Measurements from ENCODE around the gene ZDHHC8.
"Not testable (repeated sequence)": the region's sequence is repeated elsewhere in the genome, so short reads cannot be mapped to it uniquely, and the experiment has no call there.

ZDHHC8 gene

DNA sequence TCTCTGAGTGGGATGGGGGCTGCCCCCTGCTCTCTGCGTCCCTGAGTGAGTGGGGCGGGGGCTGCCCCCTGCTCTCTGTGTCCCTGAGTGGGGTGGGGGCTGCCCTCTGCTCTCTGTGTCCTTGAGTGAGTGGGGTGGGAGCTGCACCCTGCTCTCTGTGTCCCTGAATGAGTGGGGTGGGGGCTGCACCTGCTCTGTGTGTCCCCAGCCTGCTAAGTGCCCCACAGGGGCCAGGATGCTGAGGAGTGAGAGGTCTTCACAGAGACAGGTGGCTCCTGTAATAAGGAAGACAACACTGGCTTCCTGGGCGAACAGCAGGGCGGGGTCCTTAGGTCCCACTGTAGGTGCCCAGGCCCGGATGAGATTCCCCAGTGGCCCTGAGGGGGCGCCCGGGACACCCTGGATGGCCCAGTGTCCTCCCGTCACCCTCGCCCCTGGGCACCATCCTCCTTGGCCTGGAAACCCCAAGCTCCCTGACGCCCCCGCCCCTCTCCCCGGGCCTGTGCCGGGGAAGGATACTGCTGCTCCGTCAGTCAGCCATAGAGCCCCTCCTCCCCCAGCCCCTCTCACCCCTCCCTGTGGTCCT is 23.1 kb downstream of the ZDHHC8 start:
- Histone ChIP-seq H3K27ac (ENCODE audit: low read length) (no peak overlapping the region), H3K36me3 (ENCODE audit: control insufficient read depth, low read depth, low read length) (no peaks in the 10 kb centered on the region), H3K4me3 (ENCODE audit: low read length) (no peak overlapping the region), H3K27me3 (ENCODE audit: control insufficient read depth, insufficient read depth, low read length) (no peaks in the 10 kb centered on the region), H3K9ac (ENCODE audit: low read length) (no peak overlapping the region), H3K4me1 (ENCODE audit: control insufficient read depth, low read depth, low read length) (peaks cover 7% of the 10 kb centered on the region), H3K9me3 (ENCODE audit: control insufficient read depth, low read depth, low read length) (no peaks in the 10 kb centered on the region)

DNA sequence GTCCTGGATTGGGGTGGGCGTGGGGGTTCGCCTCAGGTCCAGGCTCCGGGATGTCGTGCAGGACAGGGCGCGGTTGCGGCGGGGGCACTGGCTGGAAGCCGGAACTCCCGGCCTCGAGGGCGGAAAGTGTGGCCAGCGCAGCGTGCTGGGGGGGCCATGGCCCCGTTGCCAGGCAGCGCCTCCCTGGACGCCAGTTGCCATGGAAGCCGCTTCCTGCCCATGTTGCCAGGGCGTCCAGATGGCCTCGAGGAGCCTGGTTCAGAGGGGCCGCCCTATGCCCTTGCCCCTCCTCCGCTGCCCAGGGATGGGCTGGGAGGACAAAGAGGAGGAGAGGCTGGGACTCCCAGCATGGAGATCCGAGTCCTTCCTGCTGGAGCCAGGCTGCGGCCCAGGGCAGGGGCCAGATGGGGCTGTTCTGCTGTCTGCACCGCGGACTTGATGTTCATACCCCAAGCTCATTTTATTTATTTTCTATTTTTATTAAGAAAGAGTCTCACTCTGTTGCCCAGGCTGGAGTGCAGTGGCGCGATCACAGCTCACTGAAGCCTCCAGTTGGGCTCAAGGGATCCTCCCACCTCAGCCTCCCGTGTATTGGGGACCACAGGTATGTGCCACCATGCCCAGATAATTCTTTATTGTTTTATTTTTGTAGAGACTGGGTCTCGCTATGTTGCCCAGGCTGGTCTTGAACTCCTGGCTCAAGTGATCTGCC is 23.9 kb downstream of the ZDHHC8 start:
- Histone ChIP-seq H3K9ac (ENCODE audit: low read length) (no peak overlapping the region), H3K27ac (ENCODE audit: low read length) (no peak overlapping the region), H3K27me3 (ENCODE audit: control insufficient read depth, insufficient read depth, low read length) (no peaks in the 10 kb centered on the region), H3K4me1 (ENCODE audit: control insufficient read depth, low read depth, low read length) (peaks cover 7% of the 10 kb centered on the region), H3K9me3 (ENCODE audit: control insufficient read depth, low read depth, low read length) (no peaks in the 10 kb centered on the region), H3K4me3 (ENCODE audit: low read length) (no peak overlapping the region), H3K36me3 (ENCODE audit: control insufficient read depth, low read depth, low read length) (no peaks in the 10 kb centered on the region)

GRCh38 chr22:20156042-20156389 is 24.4 kb downstream of the ZDHHC8 start:
- no peaks in the 10 kb centered on the region for H3K9me3 ChIP-seq (ENCODE audit: control insufficient read depth, low read depth, low read length)

DNA sequence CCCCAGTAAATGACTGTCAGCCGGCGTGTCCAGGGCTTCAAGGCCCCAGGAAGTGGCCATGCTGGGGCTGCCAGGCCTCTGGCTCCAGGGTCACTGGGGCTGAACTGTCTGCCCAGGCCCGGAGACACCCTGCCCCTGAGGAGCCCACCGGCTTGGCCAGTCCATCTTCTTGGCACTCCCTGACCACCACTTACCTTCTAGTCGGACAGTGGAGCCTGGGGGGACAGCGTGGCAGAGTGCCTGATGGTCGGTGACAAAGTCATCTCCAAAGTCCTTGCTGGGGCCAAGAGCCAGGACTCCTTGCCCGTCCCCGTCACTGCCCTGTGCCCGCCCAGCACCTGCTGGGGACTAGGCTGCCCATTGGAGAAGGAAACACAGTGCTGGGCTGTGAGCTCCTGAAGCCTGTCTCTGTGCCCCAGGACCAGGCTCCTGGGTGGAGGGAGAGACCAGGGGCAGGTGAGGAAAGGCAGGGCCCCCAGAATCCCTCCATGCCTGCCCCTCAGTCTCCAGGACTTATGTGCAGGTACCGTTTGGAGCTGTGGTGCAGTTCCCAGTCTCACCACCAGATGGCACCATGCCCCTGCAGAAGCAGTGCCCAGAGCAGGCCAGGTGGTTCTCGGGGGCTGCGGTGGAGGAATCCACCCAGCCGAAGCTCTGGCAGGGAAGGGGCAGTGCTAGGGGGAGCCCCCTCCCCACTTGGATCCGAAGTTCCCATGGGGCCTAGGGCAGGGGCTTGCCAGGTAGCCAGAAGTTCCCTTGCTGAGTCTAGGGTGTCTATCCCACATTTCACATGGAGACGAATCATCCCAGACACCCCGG is 25.2 kb downstream of the ZDHHC8 start:
- Histone ChIP-seq H3K4me3 (ENCODE audit: low read length) (no peak overlapping the region), H3K27me3 (ENCODE audit: control insufficient read depth, insufficient read depth, low read length) (no peaks in the 10 kb centered on the region), H3K9me3 (ENCODE audit: control insufficient read depth, low read depth, low read length) (no peaks in the 10 kb centered on the region), H3K36me3 (ENCODE audit: control insufficient read depth, low read depth, low read length) (no peaks in the 10 kb centered on the region), H3K27ac (ENCODE audit: low read length) (no peak overlapping the region), H3K4me1 (ENCODE audit: control insufficient read depth, low read depth, low read length) (peaks cover 7% of the 10 kb centered on the region), H3K9ac (ENCODE audit: low read length) (no peak overlapping the region)

More at GRCh38 chr22:20156042-20156389, 24.4 kb downstream of the ZDHHC8 start:
- Histone ChIP-seq H3K27ac (ENCODE audit: low read length) (no peak overlapping the region), H3K9ac (ENCODE audit: low read length) (no peak overlapping the region), H3K27me3 (ENCODE audit: control insufficient read depth, insufficient read depth, low read length) (no peaks in the 10 kb centered on the region), H3K4me1 (ENCODE audit: control insufficient read depth, low read depth, low read length) (peaks cover 7% of the 10 kb centered on the region), H3K4me3 (ENCODE audit: low read length) (no peak overlapping the region), H3K36me3 (ENCODE audit: control insufficient read depth, low read depth, low read length) (no peaks in the 10 kb centered on the region)

DNA sequence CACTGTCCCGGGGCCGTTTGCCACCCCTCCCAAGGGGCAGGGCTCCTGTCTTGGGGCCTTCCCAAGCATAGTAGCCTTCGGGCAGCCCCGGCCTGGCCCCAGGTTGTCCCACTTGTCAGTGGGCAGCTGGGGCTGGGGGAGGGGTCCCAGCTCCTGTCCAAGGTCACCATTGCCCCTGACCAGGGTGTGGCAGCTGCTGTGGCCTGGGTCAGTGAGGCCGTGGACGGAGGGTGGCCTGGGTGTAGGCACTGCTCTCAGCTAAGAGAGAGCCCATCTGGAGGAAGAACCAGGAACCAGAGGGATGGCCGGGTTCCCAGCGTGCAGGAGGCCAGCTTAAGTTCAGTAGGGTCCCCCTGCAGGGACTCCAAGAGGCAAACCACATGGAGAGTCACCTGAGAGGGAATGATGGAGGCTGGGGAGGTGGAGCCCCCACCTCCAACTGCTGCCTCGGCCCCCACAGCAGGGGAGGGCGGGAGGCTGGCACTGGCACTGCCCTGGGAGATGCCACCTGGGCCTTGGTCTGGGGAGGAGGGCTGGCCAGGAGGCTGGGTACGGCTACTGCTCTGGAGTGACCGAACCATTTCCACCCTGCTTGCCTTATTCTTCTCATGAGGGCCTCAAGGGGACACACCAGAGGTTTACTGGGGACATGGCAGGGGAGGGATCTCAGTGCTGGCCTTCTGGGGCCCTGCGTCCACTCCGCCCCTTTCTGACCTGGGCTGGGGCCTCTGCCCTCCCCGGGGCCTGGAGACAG is 26.0 kb downstream of the ZDHHC8 start:
- H3K27ac ChIP-seq (ENCODE audit: low read length), result no peak overlapping the region
- H3K9ac ChIP-seq (ENCODE audit: low read length), result no peak overlapping the region
- no peaks in the 10 kb centered on the region for H3K36me3 ChIP-seq (ENCODE audit: control insufficient read depth, low read depth, low read length)
- H3K9me3 ChIP-seq (ENCODE audit: control insufficient read depth, low read depth, low read length), result no peaks in the 10 kb centered on the region
- H3K4me1 ChIP-seq (ENCODE audit: control insufficient read depth, low read depth, low read length), result peaks cover 7% of the 10 kb centered on the region
- H3K4me3 ChIP-seq (ENCODE audit: low read length), result no peak overlapping the region
- no peaks in the 10 kb centered on the region for H3K27me3 ChIP-seq (ENCODE audit: control insufficient read depth, insufficient read depth, low read length)

GRCh38 chr22:20158391-20159036 is 26.9 kb downstream of the ZDHHC8 start:
- no peak overlapping the region for H3K27ac ChIP-seq (ENCODE audit: low read length)

GRCh38 chr22:20159076-20159475 is 27.5 kb downstream of the ZDHHC8 start:
- H3K4me3 ChIP-seq (ENCODE audit: low read length), result no peak overlapping the region
- no peak overlapping the region for H3K9ac ChIP-seq (ENCODE audit: low read length)
- peaks cover 3% of the 10 kb centered on the region for H3K4me1 ChIP-seq (ENCODE audit: control insufficient read depth, low read depth, low read length)
- H3K27ac ChIP-seq (ENCODE audit: low read length), result no peak overlapping the region
- H3K9me3 ChIP-seq (ENCODE audit: control insufficient read depth, low read depth, low read length), result no peaks in the 10 kb centered on the region
- H3K36me3 ChIP-seq (ENCODE audit: control insufficient read depth, low read depth, low read length), result no peaks in the 10 kb centered on the region
- H3K27me3 ChIP-seq (ENCODE audit: control insufficient read depth, insufficient read depth, low read length), result no peaks in the 10 kb centered on the region

More at GRCh38 chr22:20158391-20159036, 26.9 kb downstream of the ZDHHC8 start:
- Histone ChIP-seq H3K36me3 (ENCODE audit: control insufficient read depth, low read depth, low read length) (no peaks in the 10 kb centered on the region), H3K4me3 (ENCODE audit: low read length) (no peak overlapping the region), H3K27me3 (ENCODE audit: control insufficient read depth, insufficient read depth, low read length) (no peaks in the 10 kb centered on the region), H3K9ac (ENCODE audit: low read length) (no peak overlapping the region), H3K4me1 (ENCODE audit: control insufficient read depth, low read depth, low read length) (peaks cover 7% of the 10 kb centered on the region), H3K9me3 (ENCODE audit: control insufficient read depth, low read depth, low read length) (no peaks in the 10 kb centered on the region)

GRCh38 chr22:20159531-20159930 is 27.9 kb downstream of the ZDHHC8 start:
- not testable (repeated sequence) for H3K4me1 ChIP-seq (ENCODE audit: control insufficient read depth, low read depth, low read length); H3K9me3 ChIP-seq (ENCODE audit: control insufficient read depth, low read depth, low read length); H3K4me3 ChIP-seq (ENCODE audit: low read length); H3K36me3 ChIP-seq (ENCODE audit: control insufficient read depth, low read depth, low read length); H3K27me3 ChIP-seq (ENCODE audit: control insufficient read depth, insufficient read depth, low read length); H3K27ac ChIP-seq (ENCODE audit: low read length); H3K9ac ChIP-seq (ENCODE audit: low read length)

DNA sequence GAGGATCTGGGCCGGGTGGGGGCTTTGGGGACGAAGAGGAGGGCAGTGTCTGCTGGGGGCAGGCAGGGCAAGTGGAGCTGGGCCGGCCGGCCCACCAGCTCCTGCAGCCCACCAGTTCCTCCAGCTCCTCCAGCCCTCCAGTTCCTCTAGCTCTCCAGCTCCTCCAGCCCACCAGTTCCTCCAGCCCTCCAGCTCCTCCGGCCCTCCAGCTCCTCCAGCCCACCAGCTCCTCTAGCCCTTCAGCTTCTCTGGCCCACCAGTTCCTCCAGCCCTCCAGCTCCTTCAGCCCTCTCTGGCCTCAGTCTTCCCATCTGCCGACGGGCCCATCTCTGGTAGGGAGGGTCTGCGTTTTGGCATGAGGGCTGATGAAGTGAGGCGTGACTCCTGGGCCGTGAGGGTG is 28.4 kb downstream of the ZDHHC8 start:
- no peak overlapping the region for H3K4me3 ChIP-seq (ENCODE audit: low read length)
- peaks cover 3% of the 10 kb centered on the region for H3K4me1 ChIP-seq (ENCODE audit: control insufficient read depth, low read depth, low read length)
- H3K9me3 ChIP-seq (ENCODE audit: control insufficient read depth, low read depth, low read length), result no peaks in the 10 kb centered on the region
- no peak overlapping the region for H3K9ac ChIP-seq (ENCODE audit: low read length)
- H3K27ac ChIP-seq (ENCODE audit: low read length), result no peak overlapping the region
- H3K27me3 ChIP-seq (ENCODE audit: control insufficient read depth, insufficient read depth, low read length), result no peaks in the 10 kb centered on the region
- H3K36me3 ChIP-seq (ENCODE audit: control insufficient read depth, low read depth, low read length), result no peaks in the 10 kb centered on the region

DNA sequence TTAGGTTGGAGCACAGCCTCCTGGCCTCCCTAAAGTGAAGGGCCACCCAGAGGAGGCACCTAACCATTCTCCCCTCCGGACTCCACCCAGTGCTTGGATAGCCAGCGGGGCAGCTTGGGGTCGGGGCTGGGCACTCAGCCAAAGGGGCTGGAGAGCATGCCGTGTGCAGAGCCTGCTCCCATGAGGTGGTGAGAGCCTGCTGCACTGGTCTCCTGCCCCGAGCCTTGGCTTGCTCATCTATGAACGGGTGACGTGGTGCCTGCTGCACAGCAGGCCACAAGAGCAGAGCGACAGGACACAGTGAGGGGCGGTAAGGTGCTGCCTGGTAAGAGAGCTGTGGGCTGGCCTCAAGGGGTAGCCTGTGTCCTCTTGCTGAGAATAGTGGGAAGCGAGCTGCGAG is 33.3 kb downstream of the ZDHHC8 start:
- Histone ChIP-seq H3K27me3 (ENCODE audit: control insufficient read depth, insufficient read depth, low read length) (no peaks in the 10 kb centered on the region), H3K4me3 (ENCODE audit: low read length) (no peak overlapping the region), H3K9ac (ENCODE audit: low read length) (no peak overlapping the region), H3K27ac (ENCODE audit: low read length) (no peak overlapping the region), H3K9me3 (ENCODE audit: control insufficient read depth, low read depth, low read length) (no peaks in the 10 kb centered on the region), H3K4me1 (ENCODE audit: control insufficient read depth, low read depth, low read length) (no peaks in the 10 kb centered on the region), H3K36me3 (ENCODE audit: control insufficient read depth, low read depth, low read length) (no peaks in the 10 kb centered on the region)

DNA sequence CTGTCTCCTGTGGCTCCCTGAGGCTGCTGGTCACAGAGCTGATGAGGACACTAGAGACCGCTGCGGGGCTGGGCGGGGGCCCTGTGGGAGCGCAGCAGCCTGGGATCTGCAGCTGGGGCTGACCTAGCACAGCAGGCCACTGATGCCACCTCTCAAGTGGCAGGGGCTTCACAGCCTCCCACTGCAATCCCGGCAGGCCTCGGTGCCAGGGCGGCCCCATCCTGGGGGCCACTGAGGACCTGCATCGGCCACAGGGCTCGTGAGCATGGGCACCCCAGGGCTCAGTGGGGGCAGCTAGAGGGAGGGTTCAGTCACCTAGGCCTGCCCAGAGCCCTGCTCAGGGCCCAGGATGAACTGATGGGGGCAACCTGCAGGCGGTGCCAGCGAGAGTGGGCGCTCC is 33.8 kb downstream of the ZDHHC8 start:
- H3K9ac ChIP-seq (ENCODE audit: low read length), result no peak overlapping the region
- no peaks in the 10 kb centered on the region for H3K27me3 ChIP-seq (ENCODE audit: control insufficient read depth, insufficient read depth, low read length)
- no peaks in the 10 kb centered on the region for H3K4me1 ChIP-seq (ENCODE audit: control insufficient read depth, low read depth, low read length)
- H3K36me3 ChIP-seq (ENCODE audit: control insufficient read depth, low read depth, low read length), result no peaks in the 10 kb centered on the region
- no peak overlapping the region for H3K27ac ChIP-seq (ENCODE audit: low read length)
- H3K9me3 ChIP-seq (ENCODE audit: control insufficient read depth, low read depth, low read length), result no peaks in the 10 kb centered on the region
- H3K4me3 ChIP-seq (ENCODE audit: low read length), result no peak overlapping the region

Measured in iPS-18a (cell line).